Measurements from ENCODE around the gene UBIAD1. TPM values are rescaled to one million over a fixed set of nuclear protein-coding genes. Genes with fewer than 3 reads are reported as not detected.
"Not testable (repeated sequence)": the region's sequence is repeated elsewhere in the genome, so short reads cannot be mapped to it uniquely, and the experiment has no call there.

Gene UBIAD1
- total RNA-seq, 4 donors from 2014 or later = 4.6 to 16.2 (median 9.9) TPM

DNA sequence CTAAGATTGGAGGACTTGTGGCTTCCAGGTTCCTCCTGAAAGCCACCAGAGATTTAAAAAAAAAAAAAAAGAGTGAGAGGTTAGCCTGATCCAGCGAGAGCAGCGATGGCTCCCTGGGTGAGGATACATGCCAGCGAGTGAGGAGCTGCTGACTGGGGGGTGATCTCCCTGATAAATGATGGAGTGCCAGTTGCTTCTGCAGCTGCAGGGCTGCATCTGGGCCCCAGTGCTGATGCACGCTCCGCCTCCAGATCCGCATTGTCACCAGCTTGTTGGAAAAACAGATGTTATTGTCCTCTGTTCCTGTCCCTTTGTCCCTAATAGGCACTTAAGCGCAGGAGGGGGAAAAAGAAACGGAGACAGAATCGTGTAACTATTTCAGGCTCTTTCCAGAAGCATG is 28.6 kb downstream of the UBIAD1 start:
- TF ChIP-seq, protein P1, sequence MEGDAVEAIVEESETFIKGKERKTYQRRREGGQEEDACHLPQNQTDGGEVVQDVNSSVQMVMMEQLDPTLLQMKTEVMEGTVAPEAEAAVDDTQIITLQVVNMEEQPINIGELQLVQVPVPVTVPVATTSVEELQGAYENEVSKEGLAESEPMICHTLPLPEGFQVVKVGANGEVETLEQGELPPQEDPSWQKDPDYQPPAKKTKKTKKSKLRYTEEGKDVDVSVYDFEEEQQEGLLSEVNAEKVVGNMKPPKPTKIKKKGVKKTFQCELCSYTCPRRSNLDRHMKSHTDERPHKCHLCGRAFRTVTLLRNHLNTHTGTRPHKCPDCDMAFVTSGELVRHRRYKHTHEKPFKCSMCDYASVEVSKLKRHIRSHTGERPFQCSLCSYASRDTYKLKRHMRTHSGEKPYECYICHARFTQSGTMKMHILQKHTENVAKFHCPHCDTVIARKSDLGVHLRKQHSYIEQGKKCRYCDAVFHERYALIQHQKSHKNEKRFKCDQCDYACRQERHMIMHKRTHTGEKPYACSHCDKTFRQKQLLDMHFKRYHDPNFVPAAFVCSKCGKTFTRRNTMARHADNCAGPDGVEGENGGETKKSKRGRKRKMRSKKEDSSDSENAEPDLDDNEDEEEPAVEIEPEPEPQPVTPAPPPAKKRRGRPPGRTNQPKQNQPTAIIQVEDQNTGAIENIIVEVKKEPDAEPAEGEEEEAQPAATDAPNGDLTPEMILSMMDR (IDR thresholded peaks at IDR 0.05) = no peak
- no peak for TF ChIP-seq POLR2A (IDR thresholded peaks at IDR 0.05)
- intact Hi-C loops (cut with DNase I) = no loop called here
- 70 to 76% methylated on average over 9 of the region's 9 CpGs for WGBS, 2 donors
- Histone ChIP-seq H3K27ac (no peak overlapping the region), H3K36me3 (no peaks in the 10 kb centered on the region), H3K27me3 (no peaks in the 10 kb centered on the region), H3K4me1 (no peaks in the 10 kb centered on the region), H3K9me3 (no peaks in the 10 kb centered on the region), H3K4me3 (no peak overlapping the region)
- DNase-seq = no peak

DNA sequence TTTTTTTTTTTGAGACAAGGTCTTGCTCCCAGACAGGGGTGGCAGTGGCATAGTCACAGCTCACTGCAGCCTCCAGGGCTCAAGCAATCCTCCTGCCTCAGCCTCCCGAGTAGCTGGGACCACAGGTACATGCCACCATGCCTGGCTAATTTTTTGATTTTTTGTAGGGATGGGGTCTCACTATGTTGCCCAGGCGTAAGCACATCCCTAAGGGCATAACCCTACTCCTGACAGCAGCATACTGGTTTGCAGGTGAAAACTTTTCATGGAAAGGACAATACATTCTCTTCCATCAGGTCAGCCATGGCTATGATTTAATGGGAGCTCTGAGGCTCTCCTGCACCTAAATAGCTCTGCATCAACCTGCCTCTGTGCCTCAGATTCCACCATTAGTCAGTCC is 29.4 kb downstream of the UBIAD1 start:
- H3K27me3 ChIP-seq = no peaks in the 10 kb centered on the region
- intact Hi-C loops (cut with DNase I) = no loop called here
- no peak overlapping the region for H3K4me3 ChIP-seq
- no peaks in the 10 kb centered on the region for H3K9me3 ChIP-seq
- H3K27ac ChIP-seq = no peak overlapping the region
- H3K36me3 ChIP-seq = no peaks in the 10 kb centered on the region
- TF ChIP-seq POLR2A (IDR thresholded peaks at IDR 0.05) = no peak
- TF ChIP-seq, protein P1 (IDR thresholded peaks at IDR 0.05) = no peak
- no peak for DNase-seq
- no peaks in the 10 kb centered on the region for H3K4me1 ChIP-seq
- 80 to 100% methylated on average over 2 of the region's 2 CpGs for WGBS, 2 donors

DNA sequence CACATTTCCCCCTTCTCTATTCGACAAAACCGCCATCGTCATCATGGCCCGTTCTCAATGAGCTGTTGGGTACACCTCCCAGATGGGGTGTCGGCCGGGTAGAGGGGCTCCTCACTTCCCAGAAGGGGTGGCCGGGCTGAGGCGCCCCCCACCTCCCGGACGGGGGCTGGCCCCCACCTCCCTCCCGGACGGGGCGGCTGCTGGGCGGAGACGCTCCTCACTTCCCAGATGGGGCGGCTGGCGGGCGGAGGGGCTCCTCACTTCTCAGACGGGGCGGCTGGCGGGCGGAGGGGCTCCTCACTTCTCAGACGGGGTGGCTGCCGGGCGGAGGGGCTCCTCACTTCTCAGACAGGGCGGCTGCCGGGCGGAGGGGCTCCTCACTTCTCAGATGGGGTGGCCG is 32.5 kb downstream of the UBIAD1 start:
- H3K27me3 ChIP-seq; H3K36me3 ChIP-seq; H3K9me3 ChIP-seq; DNase-seq; H3K27ac ChIP-seq; H3K4me3 ChIP-seq; H3K4me1 ChIP-seq; intact Hi-C loops (cut with DNase I): not testable (repeated sequence)
- 80 to 100% methylated on average over 1 of the region's 29 CpGs for WGBS, 2 donors

DNA sequence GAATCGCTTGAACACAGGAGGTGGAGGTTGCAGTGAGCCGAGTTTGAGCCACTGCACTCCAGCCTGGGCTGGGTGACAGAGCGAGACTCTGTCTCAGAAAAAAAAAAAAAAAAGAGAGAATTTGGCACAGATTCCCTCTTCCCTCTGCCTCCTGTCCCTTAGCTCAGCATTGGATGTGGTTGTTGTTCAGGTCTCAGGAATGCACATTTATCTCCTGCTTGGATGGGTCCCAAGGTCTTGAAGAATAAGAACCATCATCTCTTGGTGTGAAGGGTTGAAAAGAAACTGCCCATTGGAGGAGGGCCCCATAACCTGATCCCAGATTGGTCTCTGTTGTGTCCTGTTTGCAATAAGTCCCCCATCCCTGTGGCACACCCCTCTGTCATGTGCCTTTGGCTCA is 34.9 kb downstream of the UBIAD1 start:
- H3K36me3 ChIP-seq = no peaks in the 10 kb centered on the region
- intact Hi-C loops (cut with DNase I) = no loop called here
- no peak overlapping the region for H3K4me3 ChIP-seq
- no peaks in the 10 kb centered on the region for H3K9me3 ChIP-seq
- TF ChIP-seq POLR2A (IDR thresholded peaks at IDR 0.05) = no peak
- TF ChIP-seq, protein P1 (IDR thresholded peaks at IDR 0.05) = no peak
- peaks cover 0 to 6% (median 0%) of the 10 kb centered on the region in 4 donors for H3K27me3 ChIP-seq
- no peak for DNase-seq
- no peak overlapping the region for H3K27ac ChIP-seq
- 65% methylated on average over 3 of the region's 3 CpGs; no CpG with 5 or more reads in 1 of the 2 donors for WGBS, 2 donors
- H3K4me1 ChIP-seq = peaks cover 0 to 9% (median 0%) of the 10 kb centered on the region in 3 donors

DNA sequence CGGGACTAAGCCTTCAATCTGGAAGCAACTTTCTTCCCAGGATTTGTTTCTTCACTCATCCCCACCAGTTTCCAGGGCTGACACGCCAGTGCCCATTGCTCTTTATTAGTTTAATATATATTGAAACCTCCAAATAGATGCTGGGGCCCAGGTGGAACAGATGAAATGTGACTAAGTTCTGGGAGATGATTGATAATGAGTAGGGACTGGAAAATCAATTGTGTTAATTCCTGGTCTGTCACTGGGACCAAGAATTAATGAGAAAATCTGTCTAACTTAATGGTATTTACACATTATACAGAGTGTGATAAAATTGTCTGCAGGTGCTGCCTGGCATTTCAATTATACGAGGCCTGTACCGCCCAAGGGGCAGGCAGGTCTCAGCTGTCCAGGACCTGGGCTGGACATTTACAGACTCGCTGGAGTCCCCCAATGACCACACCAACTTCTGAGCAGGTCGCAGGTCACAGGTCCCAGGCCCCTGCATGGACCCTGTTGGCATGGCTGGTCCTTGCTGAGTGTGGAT is 35.8 kb downstream of the UBIAD1 start:
- Histone ChIP-seq H3K9me3 (no peaks in the 10 kb centered on the region), H3K4me1 (peaks cover 0 to 10% (median 0%) of the 10 kb centered on the region in 3 donors), H3K36me3 (no peaks in the 10 kb centered on the region), H3K4me3 (no peak overlapping the region), H3K27me3 (peaks cover 0 to 8% (median 0%) of the 10 kb centered on the region in 4 donors), H3K27ac (no peak overlapping the region)
- TF ChIP-seq POLR2A (IDR thresholded peaks at IDR 0.05) = no peak
- TF ChIP-seq, protein P1 (IDR thresholded peaks at IDR 0.05) = no peak
- WGBS, 2 donors = 73 to 82% methylated on average over 5 to 6 of the region's 6 CpGs
- intact Hi-C loops (cut with DNase I) = no loop called here
- DNase-seq = no peak

DNA sequence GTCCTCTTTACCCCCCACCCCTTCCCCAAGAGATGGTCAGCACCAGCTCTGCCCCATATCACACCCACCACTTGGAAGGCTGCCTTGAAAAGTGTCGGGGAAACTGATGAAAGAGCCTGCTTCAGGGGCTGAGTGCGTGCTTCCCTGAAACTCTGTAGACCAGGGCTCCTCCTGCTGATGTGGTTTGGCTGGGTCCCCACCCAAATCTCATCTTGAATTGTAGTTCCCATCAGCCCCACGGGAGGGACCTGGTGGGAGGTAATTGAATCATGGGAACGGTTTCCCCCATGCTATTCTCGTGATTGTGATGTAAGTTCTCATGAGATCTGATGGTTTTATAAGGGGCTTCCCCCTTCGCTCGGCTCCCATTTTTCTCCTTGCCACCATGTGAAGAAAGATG is 36.4 kb downstream of the UBIAD1 start:
- Histone ChIP-seq H3K4me1 (peaks cover 0 to 10% (median 0%) of the 10 kb centered on the region in 3 donors), H3K4me3 (no peak overlapping the region), H3K27me3 (peaks cover 0 to 8% (median 0%) of the 10 kb centered on the region in 4 donors), H3K36me3 (no peaks in the 10 kb centered on the region), H3K27ac (no peak overlapping the region), H3K9me3 (no peaks in the 10 kb centered on the region)
- no peak for TF ChIP-seq POLR2A (IDR thresholded peaks at IDR 0.05)
- no peak for DNase-seq
- intact Hi-C loops (cut with DNase I) = no loop called here
- 83% methylated on average over 7 of the region's 7 CpGs for WGBS, 2 donors

Data from esophagus squamous epithelium (tissue), 5 donors.